Measurements from ENCODE around the gene ARL15.

DNA sequence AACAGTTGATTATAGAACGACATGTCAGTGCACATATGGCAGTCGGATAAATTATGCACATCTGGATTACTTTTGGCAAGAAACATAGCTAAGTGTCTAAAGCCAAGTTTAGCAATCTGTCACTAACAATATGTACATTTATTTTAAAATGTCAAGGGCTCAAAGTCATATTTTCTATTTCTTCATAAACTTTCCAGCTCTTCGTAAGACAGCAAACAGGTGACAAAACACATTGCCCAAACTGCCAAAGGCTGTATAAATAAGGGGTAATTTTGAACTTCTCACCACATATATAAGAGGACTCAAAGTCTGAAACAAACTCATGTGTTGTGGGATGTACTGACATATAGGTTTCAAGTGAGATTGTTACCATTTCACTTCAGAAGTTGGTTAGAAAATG, 237.2 kb downstream of the ARL15 start:
- TF ChIP-seq, protein P1, sequence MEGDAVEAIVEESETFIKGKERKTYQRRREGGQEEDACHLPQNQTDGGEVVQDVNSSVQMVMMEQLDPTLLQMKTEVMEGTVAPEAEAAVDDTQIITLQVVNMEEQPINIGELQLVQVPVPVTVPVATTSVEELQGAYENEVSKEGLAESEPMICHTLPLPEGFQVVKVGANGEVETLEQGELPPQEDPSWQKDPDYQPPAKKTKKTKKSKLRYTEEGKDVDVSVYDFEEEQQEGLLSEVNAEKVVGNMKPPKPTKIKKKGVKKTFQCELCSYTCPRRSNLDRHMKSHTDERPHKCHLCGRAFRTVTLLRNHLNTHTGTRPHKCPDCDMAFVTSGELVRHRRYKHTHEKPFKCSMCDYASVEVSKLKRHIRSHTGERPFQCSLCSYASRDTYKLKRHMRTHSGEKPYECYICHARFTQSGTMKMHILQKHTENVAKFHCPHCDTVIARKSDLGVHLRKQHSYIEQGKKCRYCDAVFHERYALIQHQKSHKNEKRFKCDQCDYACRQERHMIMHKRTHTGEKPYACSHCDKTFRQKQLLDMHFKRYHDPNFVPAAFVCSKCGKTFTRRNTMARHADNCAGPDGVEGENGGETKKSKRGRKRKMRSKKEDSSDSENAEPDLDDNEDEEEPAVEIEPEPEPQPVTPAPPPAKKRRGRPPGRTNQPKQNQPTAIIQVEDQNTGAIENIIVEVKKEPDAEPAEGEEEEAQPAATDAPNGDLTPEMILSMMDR (conservative IDR thresholded peaks at IDR 0.05 in 1 of 2, IDR thresholded peaks at IDR 0.05 in 1 of 2; ENCODE audit: extremely low read depth in 1 of 2, insufficient read depth in 1 of 2, low read depth in 1 of 2, low read length in 2 of 2), result no peak
- TF ChIP-seq EZH2 (IDR thresholded peaks at IDR 0.05; ENCODE audit: borderline replicate concordance, low read length), result no peak
